Lung (tissue), 16 donors: ENCODE results near the gene CNTNAP4. TPM values are rescaled to one million over a fixed set of nuclear protein-coding genes. Genes with fewer than 3 reads are reported as not detected.

Source experiments
- ATAC-seq: fragments of 200-7000 bp; cut with Tn5 transposase; one replicate; pipeline ENCODE4 v1.9.1; 2020; ENCODE audit warnings: moderate number of reproducible peaks; ENCODE audit not compliant: insufficient read depth, low FRiP score
- DNase-seq, 3 donors: peaks; one replicate each; pipeline ENCODE4 v3.0.0-alpha.2; 2013 to 2017
- H3K27ac ChIP-seq, 2 donors: one replicate each; pipeline ENCODE4 v1.5.1; 2013; ENCODE audit warnings: mild to moderate bottlenecking in 2 of 2, moderate library complexity in 2 of 2, control low read depth in 1 of 2, inconsistent platforms in 1 of 2, low read depth in 1 of 2, low read length in 1 of 2
- H3K27me3 ChIP-seq, 3 donors: one replicate each; pipeline ENCODE4 v1.5.1; 2013; ENCODE audit warnings: low read length in 2 of 3; ENCODE audit not compliant: control insufficient read depth in 3 of 3, insufficient read depth in 3 of 3
- H3K36me3 ChIP-seq, 4 donors: one replicate each; pipeline ENCODE4 v1.5.1; 2013; ENCODE audit warnings: low read length in 4 of 4, mild to moderate bottlenecking in 1 of 4, moderate library complexity in 1 of 4; ENCODE audit not compliant: control insufficient read depth in 4 of 4, insufficient read depth in 4 of 4
- H3K4me1 ChIP-seq, 5 donors: one replicate each; pipeline ENCODE4 v1.5.1; 2013; ENCODE audit warnings: low read length in 5 of 5, mild to moderate bottlenecking in 2 of 5, moderate library complexity in 1 of 5; ENCODE audit not compliant: control insufficient read depth in 5 of 5, insufficient read depth in 5 of 5
- H3K4me3 ChIP-seq: one replicate; pipeline ENCODE4 v1.5.1; 2013; ENCODE audit warnings: mild to moderate bottlenecking, control low read depth, moderate library complexity
- H3K9ac ChIP-seq, 2 donors: one replicate each; pipeline ENCODE4 v1.5.1; 2013; ENCODE audit warnings: low read length in 2 of 2, control low read depth in 1 of 2; ENCODE audit not compliant: insufficient read depth in 1 of 2
- H3K9me3 ChIP-seq, 4 donors: one replicate each; pipeline ENCODE4 v1.5.1; 2013; ENCODE audit warnings: low read length in 3 of 4, mild to moderate bottlenecking in 1 of 4, moderate library complexity in 1 of 4; ENCODE audit not compliant: control insufficient read depth in 4 of 4, insufficient read depth in 3 of 4
- WGBS, 2 donors: extraction: QIAGEN DNeasy Blood & Tissue Kit; methylation state at CpG; one replicate each; pipeline ENCODE4 v1.1.7; 2013; 5-methylcytosine and 5-hydroxymethylcytosine counted together
- long read RNA-seq, 5 donors: transcript quantifications; one replicate each; lab custom pipeline, GENCODE V29; 2026
- polyA plus RNA-seq, 2 donors: library from polyadenylated mRNA; stranded (reverse); fragments of 200-250 nt; gene quantifications; one replicate each; pipeline ENCODE4 v1.2.1, GENCODE V29; 2013
- total RNA-seq, 2 donors: library from RNA; depleted of rRNA in 1 of 2; stranded (reverse); fragments of >200 nt in 1 of 2; gene quantifications; one replicate each; pipeline ENCODE4 v1.2.1, GENCODE V29; 2014 to 2021
- TF ChIP-seq, protein P1 (sequence below): IDR thresholded peaks from 2 replicates; pipeline ENCODE4 v1.5.1; 2012; ENCODE audit warnings: mild to moderate bottlenecking; ENCODE audit errors: control extremely low read depth, extremely low read depth
- donor health status: control.
- donor health status: control.
- donor health status: Bipolar disorder and iron deficiency.
- donor health status: healthy.
- donor health status: DM: yes; HTN: yes; CAD: no.

CNTNAP4 gene
- total RNA-seq: under 1 TPM in 1 of 2 donors, not detected in 1; 0.71 TPM
- polyA plus RNA-seq: not detected
- long read RNA-seq, donor 1: 0 reads
- long read RNA-seq, donor 2: 0 reads
- long read RNA-seq, donor 3: 0 reads
- long read RNA-seq, donor 4: 0 reads
- long read RNA-seq, donor 5, full-length matches to known transcripts: 1 of 1 reads
- long read RNA-seq, donor 5, partial matches to known transcripts: 0 of 1 reads
- long read RNA-seq, donor 5, other reads (novel, unspliced or antisense): 0 of 1 reads

DNA sequence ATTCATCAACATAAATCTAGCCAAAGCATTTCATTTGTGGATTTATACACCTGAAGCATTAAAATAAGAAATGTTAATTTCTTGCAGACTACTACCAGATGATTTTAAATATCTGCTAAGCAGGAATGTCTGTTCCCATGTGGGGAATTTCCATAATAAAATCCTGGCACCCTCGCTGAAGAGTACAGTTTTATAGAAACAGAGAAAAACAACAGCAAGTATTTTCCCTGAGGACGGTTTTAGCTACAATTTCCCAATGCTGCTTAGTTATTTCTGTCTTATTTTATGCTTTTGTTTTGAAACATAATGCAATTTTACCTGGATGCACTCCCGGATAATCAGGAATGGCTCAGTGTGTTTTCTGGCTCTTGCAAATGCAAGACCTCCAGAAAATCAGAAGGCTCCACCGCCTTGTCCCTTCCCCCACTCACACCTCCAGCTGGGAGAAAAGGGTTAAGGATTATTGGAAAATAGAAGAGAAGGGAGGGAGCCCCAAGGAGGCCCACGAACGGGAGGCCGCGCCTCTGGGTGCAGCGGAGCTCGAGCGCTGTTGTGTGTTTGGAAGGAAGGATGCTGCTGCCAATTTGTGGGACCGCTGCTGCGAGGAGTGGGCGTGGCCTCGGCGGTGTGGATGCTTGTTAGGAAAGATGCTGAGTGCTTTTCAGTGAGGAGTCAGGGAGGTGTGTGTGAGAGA lies at the start of gene CNTNAP4:
Gene CNTNAP4, plus strand, starts transcription at position 657 of the 694 bp plus-strand sequence. CDS start 262 bp downstream, outside the sequence.
- Histone ChIP-seq H3K9ac (no peak within 1 kb of the TSS), H3K27me3 (no peaks in the 10 kb centered on the region), H3K36me3 (no peaks in the 10 kb centered on the region), H3K4me3 (no peak within 1 kb of the TSS), H3K27ac (no peak within 1 kb of the TSS), H3K4me1 (peaks cover 0 to 4% (median 0%) of the 10 kb centered on the region in 5 donors), H3K9me3 (peaks cover 0 to 2% (median 0%) of the 10 kb centered on the region in 4 donors)
- ATAC-seq (no peak), DNase-seq (peak; percentile 37 to 55 (median 53))
- TF ChIP-seq, protein P1, sequence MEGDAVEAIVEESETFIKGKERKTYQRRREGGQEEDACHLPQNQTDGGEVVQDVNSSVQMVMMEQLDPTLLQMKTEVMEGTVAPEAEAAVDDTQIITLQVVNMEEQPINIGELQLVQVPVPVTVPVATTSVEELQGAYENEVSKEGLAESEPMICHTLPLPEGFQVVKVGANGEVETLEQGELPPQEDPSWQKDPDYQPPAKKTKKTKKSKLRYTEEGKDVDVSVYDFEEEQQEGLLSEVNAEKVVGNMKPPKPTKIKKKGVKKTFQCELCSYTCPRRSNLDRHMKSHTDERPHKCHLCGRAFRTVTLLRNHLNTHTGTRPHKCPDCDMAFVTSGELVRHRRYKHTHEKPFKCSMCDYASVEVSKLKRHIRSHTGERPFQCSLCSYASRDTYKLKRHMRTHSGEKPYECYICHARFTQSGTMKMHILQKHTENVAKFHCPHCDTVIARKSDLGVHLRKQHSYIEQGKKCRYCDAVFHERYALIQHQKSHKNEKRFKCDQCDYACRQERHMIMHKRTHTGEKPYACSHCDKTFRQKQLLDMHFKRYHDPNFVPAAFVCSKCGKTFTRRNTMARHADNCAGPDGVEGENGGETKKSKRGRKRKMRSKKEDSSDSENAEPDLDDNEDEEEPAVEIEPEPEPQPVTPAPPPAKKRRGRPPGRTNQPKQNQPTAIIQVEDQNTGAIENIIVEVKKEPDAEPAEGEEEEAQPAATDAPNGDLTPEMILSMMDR: no peak
- WGBS, 2 donors: 9 to 12% methylated on average over 16 of the region's 16 CpGs

DNA sequence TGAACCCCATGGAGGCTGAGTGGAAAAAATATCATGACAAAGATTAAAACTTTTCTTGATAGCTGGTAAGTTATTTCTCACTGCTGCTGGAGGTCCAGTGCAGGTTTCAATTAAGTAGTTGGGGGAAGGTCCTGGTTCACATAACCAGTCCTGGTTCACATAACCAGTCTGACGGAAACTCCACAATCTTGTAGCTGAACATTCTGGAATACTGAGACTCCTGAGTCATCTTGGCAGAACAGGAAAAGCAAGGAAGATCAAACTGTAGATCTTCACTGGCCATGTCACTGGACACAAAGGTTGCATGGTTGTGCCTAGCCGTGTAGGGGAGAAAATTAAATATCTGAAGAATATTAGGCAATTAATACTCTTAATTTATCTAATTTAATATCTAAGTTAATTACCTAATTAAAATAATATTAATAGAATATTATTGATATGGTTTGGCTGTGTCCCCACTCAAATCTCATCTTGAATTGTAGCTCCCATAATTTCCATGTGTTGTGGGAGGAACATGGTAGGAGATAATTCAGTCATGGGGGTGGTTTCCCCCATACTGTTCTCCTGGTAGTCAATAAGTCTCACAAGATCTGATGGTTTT lies 48.6 kb upstream of the CNTNAP4 start:
- Histone ChIP-seq H3K4me3 (no peak overlapping the region), H3K9me3 (peaks cover 0 to 1% (median 0%) of the 10 kb centered on the region in 4 donors), H3K27me3 (no peaks in the 10 kb centered on the region), H3K9ac (no peak overlapping the region), H3K36me3 (no peaks in the 10 kb centered on the region), H3K4me1 (peaks cover 0 to 11% (median 0%) of the 10 kb centered on the region in 5 donors), H3K27ac (no peak overlapping the region)
- TF ChIP-seq, protein P1: no peak
- DNase-seq: no peak
- WGBS, 2 donors: 48 to 60% methylated on average over 2 of the region's 2 CpGs
- ATAC-seq: no peak

DNA sequence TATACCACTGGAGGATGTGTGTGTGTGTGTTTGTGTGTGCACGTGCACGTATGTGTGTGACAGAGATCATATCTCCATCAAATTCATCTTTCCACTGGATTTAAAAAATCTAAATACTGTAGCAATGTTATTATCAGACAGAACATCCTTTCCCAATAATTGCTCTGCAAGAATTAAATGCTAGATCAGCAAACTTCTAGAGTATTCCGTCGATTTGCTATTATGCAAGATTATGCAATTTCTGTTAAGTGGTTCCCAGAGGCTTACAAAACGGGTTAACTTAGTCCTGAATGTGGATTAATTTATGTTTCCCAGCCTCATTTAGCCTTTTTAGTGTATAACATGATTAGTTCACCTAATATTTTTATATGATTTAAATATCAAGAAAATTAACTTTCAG lies 44.5 kb upstream of the CNTNAP4 start:
- H3K9ac ChIP-seq: no peak overlapping the region
- no peaks in the 10 kb centered on the region for H3K9me3 ChIP-seq
- no peak for ATAC-seq
- TF ChIP-seq, protein P1: no peak
- H3K4me3 ChIP-seq: no peak overlapping the region
- H3K4me1 ChIP-seq: peaks cover 0 to 11% (median 0%) of the 10 kb centered on the region in 5 donors
- 52 to 54% methylated on average over 5 of the region's 5 CpGs for WGBS, 2 donors
- H3K27me3 ChIP-seq: no peaks in the 10 kb centered on the region
- no peaks in the 10 kb centered on the region for H3K36me3 ChIP-seq
- no peak overlapping the region for H3K27ac ChIP-seq
- DNase-seq: peak in 2 of 3 donors; percentile 42 to 69
